ENCODE measurements around the gene ARHGAP25. TPM values are rescaled to one million over a fixed set of nuclear protein-coding genes. Genes with fewer than 3 reads are reported as not detected.

The ARHGAP25 gene
- total and polyA plus RNA-seq, 11 donors: 2.6 to 27.9 (median 4.8) TPM

DNA sequence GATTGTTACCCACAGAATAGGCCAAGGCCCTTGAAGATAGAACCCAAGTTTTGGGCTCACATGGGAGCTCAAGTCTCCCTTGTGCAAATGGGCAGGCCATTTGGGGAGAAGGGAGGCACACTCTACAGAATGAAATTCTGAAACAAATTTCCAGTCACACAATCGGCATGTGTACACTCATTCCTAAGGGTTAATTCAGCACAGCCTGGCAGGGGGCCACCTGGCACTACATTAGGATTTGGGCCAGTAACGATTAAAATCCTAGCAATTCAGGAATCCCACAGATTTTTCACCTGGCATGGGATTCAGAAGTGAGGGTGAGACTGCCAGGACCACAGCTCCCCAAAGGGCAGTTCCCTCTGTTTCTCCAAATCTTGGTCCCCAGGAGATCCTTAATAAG lies 90.2 kb downstream of the ARHGAP25 start:
- no peak overlapping the region for H3K27ac ChIP-seq
- TF ChIP-seq CTCF (IDR thresholded peaks at IDR 0.05) (no peak), POLR2A (IDR thresholded peaks at IDR 0.05) (no peak)
- peaks cover 5 to 47% (median 20%) of the 10 kb centered on the region in 12 donors for H3K4me1 ChIP-seq
- intact Hi-C loops (cut with DNase I): loop anchor here in 2 of 10 donors (5.0 kb wide), 1 partner anchor 53 kb away; no protein-coding TSS in a partner anchor
- 59 to 79% (median 71%) methylated on average over 2 of the region's 2 CpGs for WGBS, 4 donors
- H3K4me3 ChIP-seq: no peak overlapping the region
- peaks cover 0 to 83% (median 38%) of the 10 kb centered on the region in 9 donors for H3K36me3 ChIP-seq
- no peak for ATAC-seq
- H3K9me3 ChIP-seq: no peaks in the 10 kb centered on the region
- no peak for DNase-seq
- H3K27me3 ChIP-seq: no peaks in the 10 kb centered on the region

DNA sequence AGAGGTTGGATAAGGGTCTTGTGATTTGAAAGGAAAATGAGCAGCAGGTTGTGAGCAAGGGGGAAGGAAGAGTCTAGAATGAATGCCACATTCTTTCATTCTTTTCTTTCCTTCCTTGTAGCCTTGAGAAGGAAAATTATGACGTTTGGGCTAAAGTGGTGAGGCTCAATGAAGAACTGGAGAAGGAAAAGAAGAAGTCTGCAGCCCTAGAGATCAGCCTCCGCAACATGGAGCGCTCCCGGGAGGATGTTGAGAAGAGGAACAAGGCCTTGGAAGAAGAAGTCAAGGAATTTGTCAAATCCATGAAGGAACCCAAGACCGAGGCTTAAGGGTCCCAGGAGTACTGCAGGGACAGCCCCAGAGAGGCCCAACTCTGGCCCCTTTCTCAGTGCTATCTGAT lies 91.3 kb downstream of the ARHGAP25 start:
- peaks cover 0 to 73% (median 29%) of the 10 kb centered on the region in 9 donors for H3K36me3 ChIP-seq
- H3K4me1 ChIP-seq: peaks cover 5 to 57% (median 28%) of the 10 kb centered on the region in 12 donors
- peak overlapping the region in 1 of 12 donors; percentile 42 for H3K27ac ChIP-seq
- H3K27me3 ChIP-seq: no peaks in the 10 kb centered on the region
- ATAC-seq: no peak
- no peak for DNase-seq
- intact Hi-C loops (cut with DNase I): loop anchor here in 2 of 10 donors (5.0 kb wide), 1 partner anchor 54 kb away; no protein-coding TSS in a partner anchor
- 78 to 85% (median 83%) methylated on average over 5 of the region's 5 CpGs for WGBS, 4 donors
- no peaks in the 10 kb centered on the region for H3K9me3 ChIP-seq
- no peak overlapping the region for H3K4me3 ChIP-seq
- TF ChIP-seq CTCF (IDR thresholded peaks at IDR 0.05): no peak
- TF ChIP-seq POLR2A (IDR thresholded peaks at IDR 0.05): no peak

- ATAC-seq: no peak
Observed at GRCh38 chr2:68827666-68828065, 93.1 kb downstream of the ARHGAP25 start.

More at GRCh38 chr2:68827666-68828065, 93.1 kb downstream of the ARHGAP25 start:
- peaks cover 0 to 55% (median 16%) of the 10 kb centered on the region in 9 donors for H3K36me3 ChIP-seq
- 85 to 98% (median 94%) methylated on average over 4 of the region's 4 CpGs for WGBS, 4 donors
- intact Hi-C loops (cut with DNase I): loop anchor here in 2 of 10 donors (5.0 kb wide), 1 partner anchor 55 kb away; no protein-coding TSS in a partner anchor
- no peak for TF ChIP-seq POLR2A (IDR thresholded peaks at IDR 0.05)
- no peak for TF ChIP-seq CTCF (IDR thresholded peaks at IDR 0.05)
- DNase-seq: no peak
- peak overlapping the region in 2 of 12 donors; percentile 2 to 75 for H3K27ac ChIP-seq
- H3K4me1 ChIP-seq: peaks cover 11 to 71% (median 39%) of the 10 kb centered on the region in 12 donors
- no peaks in the 10 kb centered on the region for H3K27me3 ChIP-seq
- no peak overlapping the region for H3K4me3 ChIP-seq
- no peaks in the 10 kb centered on the region for H3K9me3 ChIP-seq

Measured in heart left ventricle (tissue), 16 donors.